Measurements from ENCODE around the gene MAP1B.
A peak's percentile ranks its signal among the peaks of the same experiment; 100 is the strongest.
"Not testable (repeated sequence)": the region's sequence is repeated elsewhere in the genome, so short reads cannot be mapped to it uniquely, and the experiment has no call there.

MAP1B gene

DNA sequence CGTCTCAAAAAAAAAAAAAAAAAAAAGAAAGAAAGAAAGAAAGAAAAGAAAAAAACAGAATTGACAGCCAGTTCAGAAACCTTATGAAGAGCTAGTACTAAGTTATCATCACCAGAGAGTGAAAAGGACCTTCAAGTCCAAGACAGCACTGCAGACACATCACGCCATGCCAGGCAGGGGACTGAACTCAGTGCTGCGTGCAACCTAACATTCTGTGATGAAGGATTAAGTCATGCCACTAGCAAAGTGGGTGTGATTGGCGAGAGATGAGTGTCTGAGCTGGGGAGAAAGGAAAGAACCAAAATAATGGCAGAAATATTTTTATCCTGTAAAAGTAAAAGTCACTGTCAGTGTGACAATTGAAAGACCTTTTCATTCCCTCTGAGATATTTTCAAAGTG, 54.7 kb downstream of the MAP1B start:
- no peak for DNase-seq (ENCODE audit: low spot score)

DNA sequence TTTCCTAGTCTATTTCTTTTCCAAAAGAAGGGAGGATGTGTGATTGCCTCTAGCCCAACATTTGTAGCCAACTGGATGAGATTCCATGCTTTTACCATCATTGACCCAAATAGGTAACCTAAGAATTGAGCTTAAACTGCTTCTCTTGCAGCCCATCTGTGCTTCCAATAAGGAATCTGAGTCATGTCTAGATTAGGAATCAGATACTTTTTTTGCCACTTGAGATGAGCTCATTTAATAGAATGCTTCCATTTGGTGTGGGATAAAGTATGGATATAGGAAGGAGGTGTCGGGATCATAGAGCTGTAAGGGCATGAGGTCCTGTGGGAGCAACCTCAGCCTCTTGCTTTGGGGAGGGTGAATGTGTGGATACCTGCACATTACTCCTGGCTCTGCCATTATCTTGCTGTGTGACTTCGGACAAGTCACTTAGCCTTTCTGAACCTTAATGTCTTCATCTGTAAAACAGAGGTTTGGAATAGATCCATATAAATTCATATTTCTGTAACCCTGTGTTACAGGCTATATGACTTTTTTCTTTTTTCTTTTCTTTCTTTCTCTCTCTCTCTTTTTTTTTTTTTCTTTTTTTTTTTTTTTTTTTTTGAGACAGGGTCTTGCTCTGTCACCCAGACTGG, 56.2 kb downstream of the MAP1B start:
- DNase-seq (ENCODE audit: low spot score): no peak

DNA sequence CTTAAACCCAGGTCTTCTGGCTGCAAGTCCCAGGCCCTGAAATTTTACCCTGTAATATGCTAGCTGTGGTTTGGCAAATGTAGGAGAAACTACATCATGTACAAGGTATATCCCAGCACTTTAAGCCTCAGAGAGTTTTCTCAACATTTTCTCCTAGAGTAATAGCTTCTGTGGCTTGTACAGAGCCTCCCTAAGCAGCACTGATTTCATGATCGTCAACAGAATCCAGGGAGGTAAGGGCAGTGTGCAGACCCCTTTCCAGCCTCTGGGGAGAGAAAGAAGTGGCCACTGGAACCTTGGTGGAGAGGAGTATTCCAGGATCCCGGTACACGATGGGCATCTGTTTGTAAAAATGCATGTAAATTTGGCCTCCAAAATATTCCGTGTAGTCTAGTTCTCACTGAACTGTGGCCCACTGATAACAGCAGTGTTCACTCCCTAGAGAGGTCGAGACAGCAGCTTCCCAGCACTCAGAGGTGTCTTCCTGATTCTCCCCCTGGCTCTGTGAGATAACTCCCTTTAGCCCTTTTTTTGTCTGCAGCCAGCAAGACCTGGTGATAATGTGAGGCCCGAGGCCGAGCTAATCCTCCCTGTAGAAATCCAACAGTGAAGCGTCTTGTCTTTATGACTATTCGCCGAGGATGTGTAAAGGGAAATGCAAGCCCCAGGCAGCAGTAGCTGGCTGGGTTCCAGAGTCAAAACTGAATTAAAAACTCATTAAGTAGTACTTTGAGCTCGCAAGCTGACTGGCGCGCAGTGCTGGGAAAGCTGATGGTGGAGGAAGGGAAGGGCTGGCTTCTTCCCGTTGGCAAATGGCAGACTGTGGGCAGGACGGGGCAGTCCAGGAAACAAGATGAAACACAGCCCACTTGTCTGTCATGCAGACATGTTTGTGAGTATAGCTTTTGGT, 59.0 kb downstream of the MAP1B start:
- DNase-seq (ENCODE audit: low spot score): no peak

DNA sequence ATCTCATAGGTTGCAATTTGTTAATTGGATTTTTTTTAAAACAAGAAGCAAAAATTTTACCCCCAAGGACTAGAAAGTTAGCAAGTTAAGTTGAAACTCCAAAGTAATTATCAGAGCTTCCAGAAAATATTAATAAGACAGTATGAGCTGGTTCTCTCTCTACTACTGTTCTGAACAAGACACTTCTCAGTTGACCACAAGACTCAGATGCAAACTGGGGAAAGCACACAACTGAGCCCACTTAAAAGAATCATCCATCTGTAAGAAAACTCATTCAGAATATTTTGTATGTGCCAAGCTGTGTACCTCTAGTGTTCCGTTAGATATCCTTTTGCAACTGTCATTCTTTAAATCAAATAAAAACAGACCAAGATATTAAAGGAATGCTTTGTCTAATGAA, 60.0 kb downstream of the MAP1B start:
- no peak for DNase-seq (ENCODE audit: low spot score)

DNA sequence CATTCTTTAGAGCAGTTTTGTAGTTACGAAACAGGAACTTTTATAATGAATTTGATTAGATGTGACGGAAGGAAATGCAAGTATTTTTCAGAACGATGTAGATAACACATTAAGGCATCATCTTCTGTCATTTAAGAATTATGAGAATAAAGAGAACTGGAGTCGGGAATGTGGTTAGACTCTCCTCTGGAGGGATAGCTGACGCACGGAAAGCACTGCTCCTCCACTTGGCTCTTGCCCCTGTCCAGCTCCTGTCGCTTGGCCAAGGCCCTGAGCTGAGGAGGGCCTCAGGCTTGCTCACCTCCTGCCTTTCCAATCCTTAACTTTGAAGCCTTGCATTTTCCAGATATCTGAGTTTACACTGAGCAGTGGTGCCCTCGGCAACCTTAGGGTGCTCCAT, 60.5 kb downstream of the MAP1B start:
- DNase-seq (ENCODE audit: low spot score): no peak

DNA sequence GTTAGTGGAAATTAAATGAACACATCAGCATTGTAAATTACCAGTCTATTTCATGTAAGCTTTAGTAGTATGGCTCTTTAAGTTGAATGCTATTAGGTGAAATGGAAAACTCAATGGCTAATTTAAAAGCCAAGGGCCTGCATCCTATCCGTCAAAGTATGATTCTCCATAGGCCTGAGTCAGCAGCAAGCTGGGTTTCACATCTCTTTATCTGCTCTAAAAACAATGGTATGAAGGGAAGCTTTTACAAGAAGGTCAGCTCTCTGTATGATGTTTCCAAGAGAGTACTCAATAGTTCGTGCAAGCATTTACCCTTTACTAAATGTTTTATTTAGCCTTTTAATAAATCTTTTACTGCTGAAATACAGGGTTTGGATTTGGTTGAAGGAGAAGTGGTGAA, 62.8 kb downstream of the MAP1B start:
- no peak for DNase-seq (ENCODE audit: low spot score)

DNA sequence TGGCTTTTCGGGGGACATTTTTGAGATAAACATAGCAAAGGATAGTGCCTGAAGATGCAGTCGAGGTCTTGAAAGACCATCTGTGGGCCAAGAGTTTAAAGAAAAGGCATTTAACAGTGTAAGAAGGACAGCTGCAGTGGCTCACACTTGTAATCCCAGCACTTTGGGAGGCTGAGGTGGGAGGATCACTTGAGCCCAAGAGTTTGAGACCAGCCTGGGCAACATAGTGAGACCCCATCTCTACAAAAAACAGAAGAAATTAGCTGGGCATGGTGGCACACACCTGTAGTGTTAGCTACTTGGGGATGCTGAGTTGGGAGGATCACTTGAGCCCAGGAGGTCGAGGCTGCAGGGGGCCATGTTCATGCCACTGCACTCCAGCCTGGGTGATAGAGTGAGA, 63.9 kb downstream of the MAP1B start:
- not testable (repeated sequence) for DNase-seq (ENCODE audit: low spot score)

DNA sequence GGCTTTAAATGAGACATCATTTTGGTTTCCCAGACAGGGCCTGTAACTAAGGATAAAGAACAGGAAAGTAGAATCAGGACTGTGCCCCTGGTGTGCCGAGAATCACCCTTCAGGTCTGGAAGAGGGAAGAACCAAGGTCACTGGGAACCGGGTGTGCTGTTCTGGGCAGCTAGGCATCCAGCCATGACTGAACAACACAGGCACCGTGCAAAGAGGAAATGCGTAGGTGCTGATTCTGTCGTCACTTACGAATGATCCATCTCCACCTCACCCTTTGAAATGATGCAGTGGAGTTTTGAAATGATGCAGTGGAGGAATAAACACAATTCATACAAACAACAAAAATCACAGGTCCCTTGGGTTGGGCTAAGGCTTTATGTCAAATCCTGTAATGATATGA, 64.4 kb downstream of the MAP1B start:
- DNase-seq (ENCODE audit: low spot score): no peak

DNA sequence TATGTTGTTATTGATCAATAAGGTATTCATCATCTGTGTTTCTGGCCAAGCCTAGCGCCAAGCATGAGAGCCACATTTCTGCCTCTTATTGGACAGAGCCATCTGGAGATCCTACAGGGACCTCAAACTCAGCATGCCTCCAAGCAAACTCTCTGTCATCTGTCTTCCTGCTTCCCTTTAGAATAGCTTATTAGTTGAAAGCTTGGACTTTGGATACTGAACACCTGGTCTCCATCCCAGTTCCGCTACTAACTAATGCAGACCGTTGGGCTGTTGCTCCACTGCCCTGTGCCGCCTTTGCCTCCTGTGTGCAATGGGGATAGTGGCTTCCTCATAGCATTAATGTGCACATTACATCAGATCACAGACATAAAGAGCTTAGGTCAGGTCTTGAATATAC, 65.5 kb downstream of the MAP1B start:
- DNase-seq (ENCODE audit: low spot score): no peak

DNA sequence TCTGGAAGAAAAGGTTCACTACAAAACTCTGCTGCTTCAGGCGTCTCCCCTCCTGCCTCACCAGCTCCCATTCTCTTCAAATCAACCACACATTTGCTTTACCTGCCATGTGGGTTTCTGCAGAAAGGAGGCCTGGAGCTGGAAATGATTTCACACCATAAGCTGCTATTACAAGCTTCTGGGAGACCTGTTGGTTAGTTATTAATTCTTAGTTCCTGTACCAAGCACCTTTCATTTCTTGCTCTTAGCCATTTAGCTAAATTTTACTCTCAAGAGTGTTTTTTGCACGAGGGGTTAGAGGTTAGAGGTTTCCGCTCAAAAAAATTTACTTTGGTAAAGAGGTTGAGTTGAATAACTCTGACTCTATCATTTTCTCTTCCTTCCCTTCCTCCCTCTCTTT, 70.3 kb downstream of the MAP1B start:
- no peak for DNase-seq (ENCODE audit: low spot score)

DNA sequence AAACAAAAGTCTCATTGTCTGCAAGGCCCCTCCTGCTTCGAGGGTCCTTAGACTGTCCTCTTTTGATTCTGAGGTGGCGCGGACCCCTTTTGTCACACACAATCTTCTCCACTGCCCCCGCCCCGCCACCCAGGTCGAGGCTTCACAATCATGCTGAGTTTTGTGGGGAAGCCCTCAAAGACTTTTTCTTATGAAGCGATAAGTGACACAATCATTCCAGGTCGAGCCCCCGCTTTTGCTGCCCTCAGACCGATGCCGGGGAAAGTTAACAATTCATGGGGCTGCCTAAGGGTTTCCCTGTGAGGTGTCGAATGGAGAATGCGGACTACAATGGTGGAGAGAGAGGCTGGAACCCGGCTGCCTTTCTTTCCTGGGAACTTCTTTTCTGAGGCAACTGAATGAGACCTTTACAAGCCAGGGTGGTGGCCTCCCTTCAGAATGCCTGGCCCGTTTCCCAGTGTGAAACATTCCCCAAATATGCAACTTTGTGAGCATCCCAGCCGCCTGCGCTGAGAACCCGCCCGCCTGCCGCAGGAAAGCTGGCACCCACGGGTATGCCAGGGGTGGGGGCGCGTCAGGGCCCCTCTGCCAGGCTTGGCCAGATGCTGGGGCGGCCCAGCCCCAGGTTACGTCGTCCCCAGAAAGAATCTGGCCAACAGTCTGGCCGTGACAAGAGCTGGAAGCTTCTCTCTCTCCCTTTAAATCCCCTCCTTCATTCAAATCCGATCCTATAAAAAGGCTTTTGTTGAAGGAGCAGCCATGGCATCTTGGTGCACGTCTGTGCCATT, 71.9 kb downstream of the MAP1B start:
- DNase-seq (ENCODE audit: low spot score): peak; percentile 80

DNA sequence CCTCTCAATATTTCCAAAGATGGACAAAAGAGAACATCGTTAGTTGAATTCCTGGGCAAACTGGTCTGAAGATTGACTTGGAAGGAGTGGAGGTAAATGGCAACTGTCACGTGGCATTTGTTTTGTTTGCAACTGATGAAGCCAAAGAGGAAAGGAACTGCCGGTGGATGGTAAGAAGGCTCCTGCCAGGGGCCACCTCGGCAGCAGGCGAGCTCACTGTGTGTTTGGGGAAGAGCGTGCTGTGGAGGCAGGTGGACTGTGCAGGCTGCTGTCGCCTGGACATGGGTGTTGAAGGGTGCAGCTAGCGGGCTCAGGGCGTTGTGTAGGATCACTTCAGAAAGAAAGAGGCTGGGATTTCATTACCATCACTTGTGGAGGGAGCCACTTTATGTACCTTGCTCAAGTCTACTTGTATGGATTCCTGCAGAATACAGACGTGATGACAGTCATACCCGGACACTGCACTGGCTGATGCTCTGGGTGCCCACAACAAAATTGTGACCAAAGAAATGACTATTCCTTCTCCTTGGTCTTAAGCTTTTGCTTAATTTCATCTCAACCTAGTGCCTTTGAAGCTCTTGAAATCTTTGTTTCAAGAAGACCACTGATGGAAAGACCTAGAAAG, 72.7 kb downstream of the MAP1B start:
- DNase-seq (ENCODE audit: low spot score): no peak

DNA sequence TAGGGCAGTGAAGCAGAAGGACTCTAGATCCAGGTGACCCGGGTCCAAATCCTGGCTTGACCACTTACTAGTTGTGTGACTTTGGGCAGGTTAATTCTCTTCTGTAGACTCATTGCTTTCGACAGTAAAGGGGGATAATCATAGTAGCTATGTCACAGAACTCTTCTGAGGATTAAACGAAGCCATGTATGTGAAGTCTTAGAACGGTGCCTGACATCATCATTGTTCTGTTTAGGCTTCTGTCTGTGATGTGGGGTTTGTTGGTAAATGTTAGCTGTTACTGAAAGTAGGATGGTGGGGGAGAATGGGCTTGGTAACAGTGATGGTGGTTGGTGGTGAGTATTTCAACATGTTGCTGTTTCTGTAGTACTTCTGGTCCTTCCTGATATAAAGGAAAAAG, 73.7 kb downstream of the MAP1B start:
- DNase-seq (ENCODE audit: low spot score): no peak

DNA sequence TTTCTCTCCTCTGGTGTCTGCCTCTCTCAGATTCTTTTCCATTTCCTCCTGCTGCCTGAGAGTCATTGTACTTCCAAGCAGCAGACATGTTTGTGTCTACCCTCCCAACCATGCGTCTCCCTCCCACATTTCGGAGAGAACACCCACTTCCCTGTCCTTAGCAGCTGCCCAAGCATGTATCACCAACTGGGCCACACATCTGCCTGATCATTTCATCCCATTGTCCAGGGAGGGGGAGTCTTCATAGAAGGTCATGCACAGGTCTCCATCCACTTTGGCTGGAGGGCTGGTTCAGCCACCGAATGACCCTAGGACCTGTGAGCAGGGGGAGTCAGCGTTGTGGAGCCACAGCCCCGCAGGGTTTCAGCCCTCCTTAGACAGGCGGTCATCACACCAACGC, 75.4 kb downstream of the MAP1B start:
- no peak for DNase-seq (ENCODE audit: low spot score)

DNA sequence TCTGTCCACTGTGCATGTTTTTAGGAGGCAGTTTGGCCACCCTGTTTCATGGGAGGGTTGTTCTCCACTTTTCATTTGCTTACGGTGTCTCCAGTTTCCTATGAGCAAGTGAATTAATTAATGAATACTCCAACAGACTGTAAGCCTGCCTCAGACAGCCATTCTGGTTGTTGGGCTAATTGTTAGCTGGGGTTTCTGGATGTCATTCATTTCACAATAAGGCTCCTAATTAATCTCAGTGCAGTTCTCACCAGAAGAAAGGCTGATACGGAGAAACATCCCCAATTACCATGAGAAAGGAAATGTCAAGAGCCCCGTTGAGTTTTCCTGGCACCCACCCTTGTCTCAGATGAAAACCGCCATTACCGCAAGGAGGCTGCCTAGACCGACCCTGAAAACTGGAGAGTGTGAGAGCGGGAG, 75.8 kb downstream of the MAP1B start:
- DNase-seq (ENCODE audit: low spot score): no peak

DNA sequence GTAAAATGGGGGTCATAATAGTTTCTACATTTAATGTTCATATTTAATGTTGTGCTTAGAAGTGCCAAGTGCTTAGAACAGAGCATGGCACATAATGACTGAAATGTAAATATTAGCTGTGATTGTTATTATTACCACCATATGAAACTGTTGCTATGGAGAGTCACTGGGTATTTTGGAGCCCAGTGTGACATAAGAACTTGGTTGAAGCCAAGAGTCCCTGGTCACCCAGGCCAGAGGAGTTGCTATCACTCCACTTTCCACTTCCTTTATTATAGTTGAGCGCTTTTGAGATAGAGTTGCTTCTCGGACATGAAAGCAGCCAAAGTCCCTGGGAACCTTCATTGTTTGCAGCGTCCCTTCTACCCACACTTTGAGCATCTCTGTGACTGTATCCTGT, 77.1 kb downstream of the MAP1B start:
- DNase-seq (ENCODE audit: low spot score): no peak

DNA sequence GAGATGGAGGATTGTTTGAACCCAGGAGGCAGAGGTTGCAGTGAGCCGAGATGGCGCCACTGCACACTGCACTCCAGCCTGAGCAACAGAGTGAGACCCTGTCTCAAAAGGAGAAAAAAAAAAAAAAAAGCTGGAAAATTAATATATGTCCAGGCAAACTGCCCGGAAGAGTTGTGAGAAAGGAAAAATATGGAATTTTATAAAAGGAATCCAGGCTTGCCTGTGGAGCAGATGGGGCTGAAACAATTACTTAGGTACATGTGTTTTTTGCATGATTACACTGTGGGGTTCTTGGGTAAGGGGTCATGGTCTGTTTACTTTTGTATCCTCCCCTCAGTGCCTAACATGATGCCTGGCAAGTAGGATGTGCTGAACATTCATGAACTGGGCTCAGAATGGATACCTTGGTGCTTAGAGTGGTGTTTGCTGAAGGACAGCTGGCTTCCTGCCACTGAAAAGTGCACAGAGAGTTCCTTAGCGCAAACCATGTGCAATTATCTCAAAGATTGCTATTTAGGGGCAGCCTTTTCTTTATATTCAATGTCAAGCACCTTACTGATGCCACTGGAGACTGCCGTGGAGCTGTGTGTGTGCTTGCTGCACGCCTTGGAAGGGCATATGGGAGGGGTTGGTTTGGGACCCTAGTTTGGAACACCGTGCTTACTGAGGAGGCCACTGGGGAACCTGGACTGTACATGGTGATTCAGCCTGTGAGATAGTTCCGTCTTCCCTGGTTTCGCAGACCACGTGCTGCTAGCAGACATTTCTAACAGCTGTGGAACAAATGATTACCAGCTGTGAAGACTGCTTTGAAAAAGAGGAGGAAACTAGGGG, 78.4 kb downstream of the MAP1B start:
- DNase-seq (ENCODE audit: low spot score): no peak

DNA sequence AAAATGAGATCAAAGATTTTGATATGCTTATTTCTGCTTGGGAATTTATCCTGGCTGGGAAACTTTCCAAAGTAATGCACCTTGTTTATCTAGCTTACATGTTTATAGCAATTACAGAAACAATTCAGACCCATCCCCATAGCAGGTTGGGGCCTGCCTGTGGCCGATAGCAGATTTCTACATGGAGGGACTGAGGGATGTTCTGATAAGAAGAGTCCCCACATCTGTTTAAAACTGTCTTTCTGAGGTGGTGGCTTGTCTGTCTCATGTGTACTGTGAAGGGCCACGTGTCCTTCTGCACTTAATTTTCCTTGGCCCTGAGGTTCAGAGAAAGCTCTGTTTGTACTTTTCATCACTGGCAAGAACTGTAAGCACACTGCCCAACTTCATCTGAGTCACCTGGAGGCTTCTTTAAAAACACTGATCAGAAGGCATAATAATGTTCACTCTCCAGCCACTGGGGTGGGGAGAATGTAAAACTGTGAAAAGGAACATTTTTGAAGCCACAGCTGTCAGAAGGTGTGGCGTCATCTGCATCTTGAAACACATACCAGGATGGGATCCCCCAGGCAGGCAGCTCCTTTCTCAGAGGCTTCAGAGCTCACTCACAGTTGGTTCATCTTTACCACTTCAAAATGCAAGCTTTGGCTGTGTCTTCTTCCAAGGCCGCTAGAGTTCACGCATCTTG, 80.3 kb downstream of the MAP1B start:
- no peak for DNase-seq (ENCODE audit: low spot score)

DNA sequence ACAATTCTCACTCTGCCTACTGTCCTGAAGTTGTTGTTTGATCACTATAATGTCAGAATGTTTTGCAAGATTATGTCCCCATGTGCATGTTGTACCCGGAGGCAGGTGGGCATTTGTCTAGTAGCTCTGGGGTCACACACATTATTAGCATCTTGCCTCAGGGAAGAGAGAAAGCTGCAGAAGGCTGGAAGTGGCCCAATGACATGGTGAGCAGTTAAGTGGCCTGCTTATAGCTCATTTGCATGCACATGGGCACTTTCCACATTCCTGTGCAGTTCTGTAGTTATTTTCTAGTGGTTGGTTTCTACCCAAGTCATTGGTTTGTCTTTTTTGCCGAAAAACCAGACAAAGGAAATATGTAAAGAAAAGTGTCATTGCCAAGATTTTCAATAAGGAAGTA, 80.9 kb downstream of the MAP1B start:
- DNase-seq (ENCODE audit: low spot score): no peak

DNA sequence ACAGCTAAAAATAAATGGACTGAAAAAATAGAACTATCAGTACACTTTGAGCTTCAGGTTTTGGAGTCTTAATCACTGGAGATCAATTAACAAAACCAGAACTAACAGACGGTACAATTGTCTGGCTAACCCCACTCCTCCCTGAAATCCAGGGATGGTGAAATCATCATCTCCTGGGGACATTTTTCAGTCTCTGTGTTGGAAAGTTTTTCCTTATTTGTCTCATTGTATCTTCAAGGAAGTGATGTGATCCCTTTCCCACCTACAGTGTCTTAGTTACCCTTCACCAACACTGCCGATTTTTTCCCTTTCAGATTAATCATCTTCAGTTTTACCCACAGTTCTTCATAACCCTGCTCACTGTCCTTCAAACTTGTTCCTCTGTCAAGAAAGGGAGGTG, 81.9 kb downstream of the MAP1B start:
- no peak for DNase-seq (ENCODE audit: low spot score)

DNA sequence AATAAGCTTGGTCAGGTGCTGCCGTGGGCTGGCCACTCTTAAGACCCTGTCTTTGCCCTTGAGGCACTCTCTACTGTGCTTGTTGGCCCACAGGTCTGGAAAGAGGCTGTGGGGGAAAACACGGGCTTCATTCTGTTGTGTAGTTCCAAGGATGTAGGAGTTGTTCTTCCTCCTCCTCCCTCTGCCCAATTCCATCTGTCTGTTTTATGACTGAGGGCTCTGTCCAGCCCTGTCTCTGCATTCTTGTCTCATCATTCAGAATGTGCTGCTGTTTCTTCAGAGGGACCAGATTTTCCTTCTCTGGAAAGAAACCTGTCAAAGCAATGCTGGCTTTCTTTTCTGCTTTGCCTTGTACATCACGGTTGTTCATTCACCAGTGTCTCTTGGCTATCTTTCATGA, 84.1 kb downstream of the MAP1B start:
- no peak for DNase-seq (ENCODE audit: low spot score)
